HCT116 (cell line): ENCODE results near the gene MLXIPL.

Source experiments
- CEBPB ChIP-seq: IDR thresholded peaks from 2 replicates; pipeline ENCODE4 v1.6.1; 2012; ENCODE audit warnings: low read depth
- CTCF ChIP-seq, 3 experiments: fragments of 200-600 bp in 1 of 3; sonication (generic) in 1 of 3; IDR thresholded peaks in 2 of 3; conservative IDR thresholded peaks in 1 of 3; 2 replicates each; pipeline ENCODE4 v1.5.1; 2012 to 2017; ENCODE audit warnings: low read depth in 2 of 3, low read length in 2 of 3, antibody characterized with exemption in 1 of 3, borderline replicate concordance in 1 of 3, control low read depth in 1 of 3, mild to moderate bottlenecking in 1 of 3, mixed read lengths in 1 of 3, mixed run types in 1 of 3, moderate library complexity in 1 of 3; ENCODE audit not compliant: insufficient read depth in 1 of 3
- ELF1 ChIP-seq: IDR thresholded peaks from 2 replicates; pipeline ENCODE4 v1.6.1; 2012; ENCODE audit warnings: low read depth, borderline replicate concordance
- EZH2 ChIP-seq: fragments of 200-600 bp; sonication (generic); IDR thresholded peaks from 2 replicates; pipeline ENCODE4 v1.6.1; 2017; ENCODE audit warnings: antibody characterized with exemption, mixed run types
- FOSL1 ChIP-seq: IDR thresholded peaks from 2 replicates; pipeline ENCODE4 v1.6.1; 2012; ENCODE audit warnings: low read depth
- JUND ChIP-seq: IDR thresholded peaks from 2 replicates; pipeline ENCODE4 v1.6.1; 2012
- POLR2A ChIP-seq: IDR thresholded peaks from 2 replicates; pipeline ENCODE4 v1.7.0; 2011; ENCODE audit warnings: borderline replicate concordance; ENCODE audit not compliant: insufficient read depth, insufficient read length; ENCODE audit errors: extremely low read depth
- POLR2AphosphoS5 ChIP-seq: IDR thresholded peaks from 2 replicates; pipeline ENCODE4 v1.6.1; 2011; ENCODE audit warnings: mild to moderate bottlenecking, low read depth, low read length, moderate library complexity
- SIN3A ChIP-seq: IDR thresholded peaks from 2 replicates; pipeline ENCODE4 v1.6.1; 2012; ENCODE audit warnings: low read depth
- SP1 ChIP-seq: IDR thresholded peaks from 2 replicates; pipeline ENCODE4 v1.6.1; 2012; ENCODE audit warnings: low read depth
- TF ChIP-seq, protein P1 (sequence below): IDR thresholded peaks from 2 replicates; pipeline ENCODE4 v1.6.1; 2012; ENCODE audit warnings: low read depth
- TF ChIP-seq, protein P2 (sequence below): IDR thresholded peaks from 2 replicates; pipeline ENCODE4 v1.6.1; 2012
- TF ChIP-seq, protein P3 (sequence below): IDR thresholded peaks from 2 replicates; pipeline ENCODE4 v1.6.1; 2012

DNA sequence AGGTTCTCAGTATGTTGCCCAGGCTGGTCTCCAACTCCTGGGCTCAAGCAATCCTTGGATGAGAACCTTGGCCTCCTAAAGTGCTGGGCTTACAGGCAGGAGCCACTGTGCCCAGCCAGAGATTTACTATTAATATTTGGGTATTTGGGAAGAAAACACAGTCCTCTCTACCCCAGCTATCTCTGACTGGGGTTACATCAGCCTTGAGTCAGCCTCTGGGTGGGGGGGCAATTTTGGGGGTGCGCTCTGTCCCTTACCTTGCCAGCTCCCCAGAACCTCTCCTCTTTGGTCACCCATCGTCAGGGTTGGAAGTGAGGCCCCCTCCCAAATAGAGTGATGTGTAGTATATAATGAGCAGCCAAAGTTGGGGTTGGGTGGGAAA, 1.8 kb downstream of the MLXIPL start:
- TF ChIP-seq CTCF (IDR thresholded peaks at IDR 0.05 in 2 of 3, conservative IDR thresholded peaks at IDR 0.05 in 1 of 3; ENCODE audit: borderline replicate concordance in 1 of 3, insufficient read depth in 1 of 3, low read depth in 2 of 3, low read length in 2 of 3) (no peak), SIN3A (no peak), EZH2 (no peak), POLR2A (no peak), POLR2AphosphoS5 (no peak), FOSL1 (no peak), CEBPB (no peak), SP1 (no peak), JUND (no peak), ELF1 (no peak)
- TF ChIP-seq, protein P1, sequence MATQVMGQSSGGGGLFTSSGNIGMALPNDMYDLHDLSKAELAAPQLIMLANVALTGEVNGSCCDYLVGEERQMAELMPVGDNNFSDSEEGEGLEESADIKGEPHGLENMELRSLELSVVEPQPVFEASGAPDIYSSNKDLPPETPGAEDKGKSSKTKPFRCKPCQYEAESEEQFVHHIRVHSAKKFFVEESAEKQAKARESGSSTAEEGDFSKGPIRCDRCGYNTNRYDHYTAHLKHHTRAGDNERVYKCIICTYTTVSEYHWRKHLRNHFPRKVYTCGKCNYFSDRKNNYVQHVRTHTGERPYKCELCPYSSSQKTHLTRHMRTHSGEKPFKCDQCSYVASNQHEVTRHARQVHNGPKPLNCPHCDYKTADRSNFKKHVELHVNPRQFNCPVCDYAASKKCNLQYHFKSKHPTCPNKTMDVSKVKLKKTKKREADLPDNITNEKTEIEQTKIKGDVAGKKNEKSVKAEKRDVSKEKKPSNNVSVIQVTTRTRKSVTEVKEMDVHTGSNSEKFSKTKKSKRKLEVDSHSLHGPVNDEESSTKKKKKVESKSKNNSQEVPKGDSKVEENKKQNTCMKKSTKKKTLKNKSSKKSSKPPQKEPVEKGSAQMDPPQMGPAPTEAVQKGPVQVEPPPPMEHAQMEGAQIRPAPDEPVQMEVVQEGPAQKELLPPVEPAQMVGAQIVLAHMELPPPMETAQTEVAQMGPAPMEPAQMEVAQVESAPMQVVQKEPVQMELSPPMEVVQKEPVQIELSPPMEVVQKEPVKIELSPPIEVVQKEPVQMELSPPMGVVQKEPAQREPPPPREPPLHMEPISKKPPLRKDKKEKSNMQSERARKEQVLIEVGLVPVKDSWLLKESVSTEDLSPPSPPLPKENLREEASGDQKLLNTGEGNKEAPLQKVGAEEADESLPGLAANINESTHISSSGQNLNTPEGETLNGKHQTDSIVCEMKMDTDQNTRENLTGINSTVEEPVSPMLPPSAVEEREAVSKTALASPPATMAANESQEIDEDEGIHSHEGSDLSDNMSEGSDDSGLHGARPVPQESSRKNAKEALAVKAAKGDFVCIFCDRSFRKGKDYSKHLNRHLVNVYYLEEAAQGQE: no peak
- TF ChIP-seq, protein P2, sequence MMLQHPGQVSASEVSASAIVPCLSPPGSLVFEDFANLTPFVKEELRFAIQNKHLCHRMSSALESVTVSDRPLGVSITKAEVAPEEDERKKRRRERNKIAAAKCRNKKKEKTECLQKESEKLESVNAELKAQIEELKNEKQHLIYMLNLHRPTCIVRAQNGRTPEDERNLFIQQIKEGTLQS: no peak
- TF ChIP-seq, protein P3, sequence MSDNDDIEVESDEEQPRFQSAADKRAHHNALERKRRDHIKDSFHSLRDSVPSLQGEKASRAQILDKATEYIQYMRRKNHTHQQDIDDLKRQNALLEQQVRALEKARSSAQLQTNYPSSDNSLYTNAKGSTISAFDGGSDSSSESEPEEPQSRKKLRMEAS: no peak
